SK-N-SH (cell line): Measurements from ENCODE around the gene STARD3NL. TPM values are rescaled to one million over a fixed set of nuclear protein-coding genes. Genes with fewer than 3 reads are reported as not detected.
"Not testable (repeated sequence)": the region's sequence is repeated elsewhere in the genome, so short reads cannot be mapped to it uniquely, and the experiment has no call there.

Experiments
- CTCF ChIA-PET: fragments of 300-600, 350-600 bp; formaldehyde crosslinking; extraction: SDS; loops from one replicate; lab custom pipeline; 2021; lab: Yijun Ruan, JAX
- POLR2A ChIA-PET: fragments of 350-600 bp; sonication (Branson Sonifier 250); formaldehyde crosslinking; extraction: SDS; loops from one replicate; lab custom pipeline; 2020; ENCODE audit warnings: antibody characterized with exemption, inconsistent platforms; lab: Yijun Ruan, JAX
- DNase-seq: peaks from one replicate; pipeline ENCODE4 v3.0.0; 2012
- H2AFZ ChIP-seq: fragments of 200-600 bp; sonication (generic); 2 replicates; pipeline ENCODE4 v1.8.1; 2016; ENCODE audit warnings: antibody characterized with exemption, mild to moderate bottlenecking, low read depth
- H3F3A ChIP-seq: fragments of 200-600 bp; sonication (generic); replicated peaks from 2 replicates; pipeline ENCODE3; 2016; ENCODE audit warnings: antibody characterized with exemption, mild to moderate bottlenecking; ENCODE audit not compliant: insufficient read depth
- H3K27ac ChIP-seq, 2 experiments: fragments of 200-500 bp in 1 of 2; fragments of 200-600 bp in 1 of 2; sonication (Bioruptor generic) in 1 of 2; sonication (generic), shearing (Covaris generic) in 1 of 2; 2 replicates each; pipeline versions ENCODE4 v1.5.1 to v1.6.1; 2014 to 2016; ENCODE audit warnings: low read depth in 2 of 2, inconsistent platforms in 1 of 2, low read length in 1 of 2, mild to moderate bottlenecking in 1 of 2, mixed read lengths in 1 of 2
- H3K27me3 ChIP-seq: fragments of 200-600 bp; sonication (generic), shearing (Covaris generic); 2 replicates; pipeline ENCODE4 v1.6.1; 2016; ENCODE audit warnings: mixed run types; ENCODE audit not compliant: insufficient read depth
- H3K36me3 ChIP-seq, 2 experiments: fragments of 200-500 bp in 1 of 2; fragments of 200-600 bp in 1 of 2; sonication (Bioruptor generic) in 1 of 2; sonication (generic) in 1 of 2; replicated peaks in 1 of 2; 2 replicates each; pipeline versions ENCODE3 to v1.5.1; 2014 to 2016; ENCODE audit warnings: low read length in 1 of 2, mild to moderate bottlenecking in 1 of 2; ENCODE audit not compliant: insufficient read depth in 2 of 2, control insufficient read depth in 1 of 2
- H3K4me1 ChIP-seq, 2 experiments: fragments of 200-500 bp in 1 of 2; fragments of 200-600 bp in 1 of 2; sonication (Bioruptor generic) in 1 of 2; sonication (generic), shearing (Covaris generic) in 1 of 2; 2 replicates each; pipeline versions ENCODE4 v1.5.1 to v1.6.1; 2014 to 2016; ENCODE audit warnings: low read depth in 1 of 2, low read length in 1 of 2, mixed run types in 1 of 2; ENCODE audit not compliant: insufficient read depth in 2 of 2, control insufficient read depth in 1 of 2
- H3K4me2 ChIP-seq: fragments of 200-600 bp; sonication (generic), shearing (Covaris generic); 2 replicates; pipeline ENCODE4 v1.6.1; 2017; ENCODE audit warnings: mixed run types
- H3K4me3 ChIP-seq, 2 experiments: fragments of 200-500 bp in 1 of 2; fragments of 200-600 bp in 1 of 2; sonication (Bioruptor generic) in 1 of 2; sonication (generic), shearing (Covaris generic) in 1 of 2; 2 replicates each; pipeline versions ENCODE4 v1.5.1 to v1.8.1; 2014 to 2016; ENCODE audit warnings: low read depth in 2 of 2, inconsistent platforms in 1 of 2, low read length in 1 of 2, mild to moderate bottlenecking in 1 of 2, mixed read lengths in 1 of 2, moderate library complexity in 1 of 2
- H3K79me2 ChIP-seq: fragments of 200-600 bp; sonication (generic); 2 replicates; pipeline ENCODE4 v1.8.1; 2017; ENCODE audit warnings: mild to moderate bottlenecking; ENCODE audit not compliant: insufficient read depth
- H3K9ac ChIP-seq: fragments of 200-600 bp; sonication (generic); 2 replicates; pipeline ENCODE4 v1.6.1; 2017; ENCODE audit warnings: mixed run types
- H3K9me2 ChIP-seq: fragments of 200-600 bp; sonication (generic); 2 replicates; pipeline ENCODE4 v1.6.1; 2017; ENCODE audit warnings: mixed run types
- H3K9me3 ChIP-seq: fragments of 200-600 bp; sonication (generic); 2 replicates; pipeline ENCODE4 v1.6.1; 2017; ENCODE audit warnings: mixed run types, mild to moderate bottlenecking, moderate library complexity
- H4K20me1 ChIP-seq: fragments of 200-600 bp; sonication (generic); 2 replicates; pipeline ENCODE4 v1.6.1; 2017; ENCODE audit warnings: mild to moderate bottlenecking, mixed run types; ENCODE audit not compliant: insufficient read depth
- CHD2 ChIP-seq: fragments of 150-350 bp; IDR thresholded peaks from 2 replicates; pipeline ENCODE4 v1.6.1; 2018; ENCODE audit warnings: low read length; ENCODE audit not compliant: partially characterized antibody
- ELF1 ChIP-seq: IDR thresholded peaks from 2 replicates; pipeline ENCODE4 v1.4.0; 2012
- FOSL2 ChIP-seq: IDR thresholded peaks from 2 replicates; pipeline ENCODE4 v1.4.0; 2012; ENCODE audit warnings: low read depth, mild to moderate bottlenecking, moderate library complexity, borderline replicate concordance
- FOXJ3 ChIP-seq: sonication (generic); formaldehyde crosslinking; IDR thresholded peaks from 2 replicates; pipeline ENCODE4 v1.5.1; 2020; ENCODE audit warnings: mild to moderate bottlenecking, missing genetic modification reagents
- JUND ChIP-seq: IDR thresholded peaks from 2 replicates; pipeline ENCODE4 v1.4.0; 2012
- NRF1 ChIP-seq: IDR thresholded peaks from 2 replicates; pipeline ENCODE4 v1.6.1; 2012; ENCODE audit warnings: low read depth, mild to moderate bottlenecking, low read length
- POLR2AphosphoS5 ChIP-seq: IDR thresholded peaks from 2 replicates; pipeline ENCODE4 v1.6.1; 2012; ENCODE audit warnings: low read depth, low read length
- RAD21 ChIP-seq: IDR thresholded peaks from 2 replicates; pipeline ENCODE4 v1.6.1; 2012; ENCODE audit warnings: mild to moderate bottlenecking, low read length
- SIN3A ChIP-seq: IDR thresholded peaks from 2 replicates; pipeline ENCODE4 v1.6.1; 2012; ENCODE audit warnings: low read depth, mild to moderate bottlenecking, low read length, moderate library complexity, borderline replicate concordance
- USF1 ChIP-seq: IDR thresholded peaks from 2 replicates; pipeline ENCODE4 v1.4.0; 2012; ENCODE audit warnings: low read depth, borderline replicate concordance
- USF2 ChIP-seq: fragments of 150-350 bp; IDR thresholded peaks from 2 replicates; pipeline ENCODE4 v1.6.1; 2017; ENCODE audit warnings: antibody characterized with exemption, low read length, low read depth, borderline replicate concordance
- YY1 ChIP-seq: IDR thresholded peaks from 2 replicates; pipeline ENCODE4 v1.4.0; 2012; ENCODE audit warnings: low read depth, mild to moderate bottlenecking
- WGBS: methylation state at CpG from one replicate; pipeline ENCODE4 v1.1.6; 2017; ENCODE audit warnings: low lambda C conversion rate; 5-methylcytosine and 5-hydroxymethylcytosine counted together
- polyA plus RNA-seq, 3 experiments: library from polyadenylated mRNA; depleted of rRNA; stranded (reverse); fragments of >200 nt; gene quantifications; 2 replicates each; pipeline ENCODE4 v1.2.3, GENCODE V29; 2012

STARD3NL gene
- polyA plus RNA-seq, 1 of the 3 experiments (the other 2 are of a cell fraction): 46.3 TPM

- TF ChIP-seq POLR2AphosphoS5 (no peak), CHD2 (no peak), JUND (no peak), RAD21 (no peak), ELF1 (no peak), NRF1 (no peak), FOXJ3 (no peak), YY1 (no peak), USF1 (no peak), FOSL2 (no peak)
Measured at GRCh38 chr7:38229884-38230642, 52.0 kb downstream of the STARD3NL start (continued).

GRCh38 chr7:38232502-38233366 lies 54.7 kb downstream of the STARD3NL start:
- H3K9me2 ChIP-seq: no peaks in the 10 kb centered on the region
- no peak for DNase-seq
- no peak overlapping the region for H3K27ac ChIP-seq
- H3K36me3 ChIP-seq: peaks cover 12 to 32% of the 10 kb centered on the region in 2 experiments
- TF ChIP-seq SIN3A: no peak
- TF ChIP-seq USF2: no peak
- TF ChIP-seq, all 33 proteins: peak for 0
- 92% methylated on average over 11 of the region's 11 CpGs for WGBS
- H3K4me3 ChIP-seq: no peak overlapping the region
- no peak overlapping the region for H2AFZ ChIP-seq
- H3K4me2 ChIP-seq: no peak overlapping the region
- H3K79me2 ChIP-seq: no peaks in the 10 kb centered on the region
- H3K4me1 ChIP-seq: peaks cover 0 to 4% of the 10 kb centered on the region in 2 experiments; a peak in 1 of 4 replicates
- no peaks in the 10 kb centered on the region for H3K9me3 ChIP-seq
- H3F3A ChIP-seq: no peaks in the 10 kb centered on the region
- no peak overlapping the region for H3K9ac ChIP-seq
- POLR2A ChIA-PET: no interaction called here
- CTCF ChIA-PET: interaction anchor here (1.1 to 7.5 kb wide), 5 partner anchors 11 to 86 kb away, joined by 3 to 53 read pairs (median 5); no protein-coding TSS in a partner anchor
- H4K20me1 ChIP-seq: no peaks in the 10 kb centered on the region
- no peaks in the 10 kb centered on the region for H3K27me3 ChIP-seq

- 91% methylated on average over 11 of the region's 11 CpGs for WGBS
- ChIA-PET CTCF (interaction anchor here (1.0 to 7.5 kb wide), 8 partner anchors 13 to 333 kb away, joined by 3 to 53 read pairs (median 4); no protein-coding TSS in a partner anchor), POLR2A (interaction anchor here (0.9 kb wide), 1 partner anchor 8 kb away, joined by 3 read pairs; no protein-coding TSS in a partner anchor)
Measured at GRCh38 chr7:38234759-38235158, 56.7 kb downstream of the STARD3NL start.

More at GRCh38 chr7:38234759-38235158, 56.7 kb downstream of the STARD3NL start:
- not testable (repeated sequence) for H3K9me3 ChIP-seq, H3K9me2 ChIP-seq, H3K27me3 ChIP-seq, H3F3A ChIP-seq, DNase-seq, H2AFZ ChIP-seq, H3K4me3 ChIP-seq, H4K20me1 ChIP-seq, H3K79me2 ChIP-seq, H3K27ac ChIP-seq, H3K4me1 ChIP-seq, H3K4me2 ChIP-seq, H3K9ac ChIP-seq
- H3K36me3 ChIP-seq: peaks cover 3 to 12% of the 10 kb centered on the region in 2 experiments
